ENCODE data around the gene RHBDD1. TPM values are rescaled to one million over a fixed set of nuclear protein-coding genes. Genes with fewer than 3 reads are reported as not detected.

The RHBDD1 gene
- total RNA-seq, 1 donor from 2014 or later = 3.7 TPM

DNA sequence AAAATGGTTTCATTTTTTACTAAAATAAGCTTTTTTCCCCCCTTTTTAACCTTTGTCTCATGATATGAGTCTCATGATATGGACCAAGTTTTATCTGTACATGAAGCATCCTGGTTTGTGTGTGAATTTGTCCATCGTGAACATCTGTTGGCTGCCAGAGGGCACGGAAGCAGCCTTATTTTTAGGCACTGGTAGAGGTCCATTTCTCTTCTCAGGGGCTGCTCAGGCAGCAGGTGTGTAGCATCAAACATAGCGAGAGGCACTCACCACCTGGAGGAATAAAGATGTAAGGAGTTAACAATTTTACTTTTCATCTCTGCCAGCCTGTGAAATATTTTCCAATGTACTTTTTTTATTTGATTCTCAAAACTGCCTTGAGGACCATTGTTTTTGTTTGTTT is 134.5 kb downstream of the RHBDD1 start:
- no peaks in the 10 kb centered on the region for H3K9me3 ChIP-seq
- DNase-seq (ENCODE audit: low spot score in 2 of 2) = no peak
- H3K27ac ChIP-seq = peak overlapping the region; percentile 72 to 80
- intact Hi-C loops (cut with DNase I) = loop anchor here (5.0 to 10.0 kb wide), 2 partner anchors 133 to 306 kb away; partner anchors contain the start of gene RHBDD1
- no peaks in the 10 kb centered on the region for H3K27me3 ChIP-seq
- peaks cover 3 to 15% of the 10 kb centered on the region in 2 donors for H3K4me1 ChIP-seq
- H3K4me3 ChIP-seq = peak overlapping the region; percentile 23 to 47
- no peaks in the 10 kb centered on the region for H3K36me3 ChIP-seq
- TF ChIP-seq, protein P1, sequence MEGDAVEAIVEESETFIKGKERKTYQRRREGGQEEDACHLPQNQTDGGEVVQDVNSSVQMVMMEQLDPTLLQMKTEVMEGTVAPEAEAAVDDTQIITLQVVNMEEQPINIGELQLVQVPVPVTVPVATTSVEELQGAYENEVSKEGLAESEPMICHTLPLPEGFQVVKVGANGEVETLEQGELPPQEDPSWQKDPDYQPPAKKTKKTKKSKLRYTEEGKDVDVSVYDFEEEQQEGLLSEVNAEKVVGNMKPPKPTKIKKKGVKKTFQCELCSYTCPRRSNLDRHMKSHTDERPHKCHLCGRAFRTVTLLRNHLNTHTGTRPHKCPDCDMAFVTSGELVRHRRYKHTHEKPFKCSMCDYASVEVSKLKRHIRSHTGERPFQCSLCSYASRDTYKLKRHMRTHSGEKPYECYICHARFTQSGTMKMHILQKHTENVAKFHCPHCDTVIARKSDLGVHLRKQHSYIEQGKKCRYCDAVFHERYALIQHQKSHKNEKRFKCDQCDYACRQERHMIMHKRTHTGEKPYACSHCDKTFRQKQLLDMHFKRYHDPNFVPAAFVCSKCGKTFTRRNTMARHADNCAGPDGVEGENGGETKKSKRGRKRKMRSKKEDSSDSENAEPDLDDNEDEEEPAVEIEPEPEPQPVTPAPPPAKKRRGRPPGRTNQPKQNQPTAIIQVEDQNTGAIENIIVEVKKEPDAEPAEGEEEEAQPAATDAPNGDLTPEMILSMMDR (IDR thresholded peaks at IDR 0.05) = no peak

DNA sequence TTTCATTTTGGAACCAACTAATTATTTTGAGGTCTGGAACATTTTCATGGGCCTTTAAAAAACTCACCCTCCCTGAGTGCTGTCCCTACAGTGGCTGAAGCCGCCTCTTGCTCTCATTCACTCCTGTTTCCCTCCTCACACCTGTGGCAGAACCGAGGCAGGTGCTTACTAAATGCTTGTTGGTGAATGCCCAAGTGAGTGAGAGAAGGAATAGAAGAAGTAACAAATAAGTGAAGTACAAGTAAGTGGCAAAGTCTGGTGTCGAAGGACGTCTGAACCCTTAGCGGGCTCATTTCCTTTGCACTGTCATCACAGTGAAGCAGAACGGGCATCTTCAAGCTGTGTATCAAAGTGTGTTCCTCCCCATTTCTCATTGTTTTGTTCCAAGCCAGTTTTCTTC is 135.2 kb downstream of the RHBDD1 start:
- no peaks in the 10 kb centered on the region for H3K27me3 ChIP-seq
- TF ChIP-seq, protein P1 (IDR thresholded peaks at IDR 0.05) = no peak
- H3K4me1 ChIP-seq = peaks cover 3 to 15% of the 10 kb centered on the region in 2 donors
- H3K9me3 ChIP-seq = no peaks in the 10 kb centered on the region
- intact Hi-C loops (cut with DNase I) = loop anchor here (5.0 to 10.0 kb wide), 2 partner anchors 134 to 306 kb away; partner anchors contain the start of gene RHBDD1
- H3K27ac ChIP-seq = peak overlapping the region; percentile 72 to 80
- peak overlapping the region in 1 of 2 donors; percentile 47 for H3K4me3 ChIP-seq
- no peak for DNase-seq (ENCODE audit: low spot score in 2 of 2)
- H3K36me3 ChIP-seq = no peaks in the 10 kb centered on the region

DNA sequence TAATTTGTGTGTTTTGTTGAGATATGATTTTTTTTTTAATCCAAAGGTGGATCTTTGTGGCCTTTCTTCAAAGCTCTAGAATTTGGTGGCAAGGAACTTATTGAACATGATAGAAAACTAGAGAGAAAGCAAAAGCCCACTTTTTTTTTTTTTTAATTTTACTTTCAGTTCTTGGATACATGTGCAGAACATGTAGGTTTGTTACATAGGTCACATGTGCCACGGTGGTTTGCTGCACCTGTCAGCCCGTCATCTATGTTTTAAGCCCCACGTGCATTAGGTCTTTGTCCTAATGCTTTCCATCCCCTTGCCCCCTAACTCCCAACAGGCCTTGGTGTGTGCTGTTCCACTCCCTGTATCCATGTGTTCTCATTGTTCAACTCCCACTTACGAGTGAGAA is 135.9 kb downstream of the RHBDD1 start:
- no peak overlapping the region for H3K4me3 ChIP-seq
- H3K27me3 ChIP-seq = no peaks in the 10 kb centered on the region
- no peak overlapping the region for H3K27ac ChIP-seq
- H3K4me1 ChIP-seq = peaks cover 3 to 15% of the 10 kb centered on the region in 2 donors
- TF ChIP-seq, protein P1 (IDR thresholded peaks at IDR 0.05) = no peak
- DNase-seq (ENCODE audit: low spot score in 2 of 2) = no peak
- no peaks in the 10 kb centered on the region for H3K36me3 ChIP-seq
- no peaks in the 10 kb centered on the region for H3K9me3 ChIP-seq
- intact Hi-C loops (cut with DNase I) = loop anchor here (5.0 to 10.0 kb wide), 2 partner anchors 134 to 307 kb away; partner anchors contain the start of gene RHBDD1

DNA sequence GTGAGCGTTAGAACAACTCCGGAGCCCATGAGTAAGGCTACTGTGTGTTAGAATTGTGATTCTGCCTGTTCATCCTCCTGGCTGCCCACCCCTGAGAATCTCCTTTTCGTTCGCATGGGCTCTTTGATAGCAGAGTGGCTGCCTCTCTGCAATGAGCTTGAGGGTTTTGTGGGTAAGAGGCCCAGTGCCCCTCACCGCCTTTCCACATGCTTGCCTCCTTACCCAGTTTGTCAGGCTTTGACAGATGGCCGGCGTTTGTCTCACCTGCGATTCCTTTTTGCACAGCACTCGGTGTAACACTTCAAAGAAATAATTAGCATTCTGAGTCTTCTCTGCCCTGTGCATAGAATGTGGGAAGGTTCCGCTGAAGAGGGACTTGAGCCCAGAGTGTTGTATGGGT is 138.0 kb downstream of the RHBDD1 start:
- TF ChIP-seq, protein P1 (IDR thresholded peaks at IDR 0.05) = no peak
- H3K27me3 ChIP-seq = no peaks in the 10 kb centered on the region
- no peaks in the 10 kb centered on the region for H3K9me3 ChIP-seq
- no peak overlapping the region for H3K4me3 ChIP-seq
- intact Hi-C loops (cut with DNase I) = loop anchor here (5.0 to 10.0 kb wide), 2 partner anchors 137 to 309 kb away; partner anchors contain the start of gene RHBDD1
- peaks cover 2 to 7% of the 10 kb centered on the region in 2 donors for H3K4me1 ChIP-seq
- no peak overlapping the region for H3K27ac ChIP-seq
- DNase-seq (ENCODE audit: low spot score in 2 of 2) = no peak
- H3K36me3 ChIP-seq = no peaks in the 10 kb centered on the region

GRCh38 chr2:226977775-226978190 is 141.9 kb downstream of the RHBDD1 start:
- DNase-seq (ENCODE audit: low spot score in 2 of 2) = no peak
- intact Hi-C loops (cut with DNase I) = loop anchor here (10.0 kb wide), 1 partner anchor 313 kb away; no protein-coding TSS in a partner anchor
- Histone ChIP-seq H3K27me3 (no peaks in the 10 kb centered on the region), H3K4me3 (no peak overlapping the region), H3K4me1 (no peaks in the 10 kb centered on the region), H3K9me3 (no peaks in the 10 kb centered on the region), H3K36me3 (no peaks in the 10 kb centered on the region), H3K27ac (no peak overlapping the region)
- TF ChIP-seq, protein P1 (IDR thresholded peaks at IDR 0.05) = no peak

All from ascending aorta (tissue), 2 donors.